Keratinocyte (primary cell): ENCODE results near the gene RWDD1. TPM values are rescaled to one million over a fixed set of nuclear protein-coding genes. Genes with fewer than 3 reads are reported as not detected.

Experiments used
- DNase-seq: peaks from one replicate; pipeline ENCODE4 v3.0.0-alpha.2; 2011; ENCODE audit warnings: low read depth, missing footprints, low spot score
- FAIRE-seq: peaks from 2 replicates; lab custom pipeline; 2011; peaks lifted over from hg19 to GRCh38; lab: Jason Lieb, UNC
- H2AFZ ChIP-seq: 2 replicates; pipeline ENCODE4 v1.6.0; 2012; ENCODE audit warnings: low read length, control low read depth, inconsistent platforms; ENCODE audit not compliant: control insufficient read depth
- H3K27ac ChIP-seq: 2 replicates; pipeline ENCODE4 v1.5.1; 2011; ENCODE audit warnings: low read length; ENCODE audit not compliant: control insufficient read depth, insufficient read depth
- H3K27me3 ChIP-seq: 3 replicates; pipeline ENCODE4 v1.6.0; 2011; ENCODE audit warnings: low read length; ENCODE audit not compliant: control insufficient read depth, insufficient read depth; ENCODE audit errors: extremely low read depth
- H3K36me3 ChIP-seq, 2 experiments: 2 replicates in 1 of 2; 3 replicates in 1 of 2; pipeline ENCODE4 v1.5.1; 2011; ENCODE audit warnings: low read length in 2 of 2, mild to moderate bottlenecking in 1 of 2; ENCODE audit not compliant: control insufficient read depth in 2 of 2, insufficient read depth in 2 of 2; ENCODE audit errors: extremely low read depth in 1 of 2
- H3K4me1 ChIP-seq: 3 replicates; pipeline ENCODE4 v1.5.1; 2011; ENCODE audit warnings: low read length; ENCODE audit not compliant: control insufficient read depth, insufficient read depth; ENCODE audit errors: extremely low read depth
- H3K4me2 ChIP-seq: 3 replicates; pipeline ENCODE4 v1.6.0; 2011; ENCODE audit warnings: low read depth, low read length; ENCODE audit not compliant: control insufficient read depth, insufficient read depth; ENCODE audit errors: extremely low read depth
- H3K4me3 ChIP-seq, 3 experiments: fragments of 200-600 bp in 1 of 3; sonication (generic) in 1 of 3; 2 replicates in 2 of 3; 3 replicates in 1 of 3; pipeline ENCODE4 v1.5.1; 2011 to 2016; ENCODE audit warnings: low read length in 3 of 3, mild to moderate bottlenecking in 3 of 3, control low read depth in 2 of 3, inconsistent platforms in 1 of 3, low read depth in 1 of 3, mixed read lengths in 1 of 3, mixed run types in 1 of 3, moderate library complexity in 1 of 3; ENCODE audit not compliant: control insufficient read depth in 2 of 3, insufficient read depth in 2 of 3; ENCODE audit errors: extremely low read depth in 1 of 3
- H3K79me2 ChIP-seq: 2 replicates; pipeline ENCODE4 v1.6.0; 2012; ENCODE audit warnings: low read length; ENCODE audit not compliant: control insufficient read depth, insufficient read depth
- H3K9ac ChIP-seq: 3 replicates; pipeline ENCODE4 v1.6.0; 2011; ENCODE audit warnings: low read length; ENCODE audit not compliant: control insufficient read depth, insufficient read depth; ENCODE audit errors: extremely low read depth
- H3K9me1 ChIP-seq: 3 replicates; pipeline ENCODE4 v1.6.0; 2011; ENCODE audit warnings: low read length; ENCODE audit not compliant: control insufficient read depth, insufficient read depth; ENCODE audit errors: extremely low read depth
- H3K9me3 ChIP-seq: 2 replicates; pipeline ENCODE4 v1.5.1; 2012; ENCODE audit warnings: low read depth, low read length; ENCODE audit not compliant: control insufficient read depth
- H4K20me1 ChIP-seq: 3 replicates; pipeline ENCODE4 v1.6.0; 2011; ENCODE audit warnings: low read length; ENCODE audit not compliant: control insufficient read depth, insufficient read depth; ENCODE audit errors: extremely low read depth
- CTCF ChIP-seq, 3 experiments: IDR thresholded peaks in 1 of 3; conservative IDR thresholded peaks in 1 of 3; optimal IDR thresholded peaks in 1 of 3; 2 replicates in 2 of 3; 3 replicates in 1 of 3; pipeline versions ENCODE3 to v1.5.1; 2011; ENCODE audit warnings: low read length in 3 of 3, mild to moderate bottlenecking in 3 of 3, moderate library complexity in 2 of 3, control low read depth in 1 of 3, inconsistent platforms in 1 of 3; ENCODE audit not compliant: insufficient read depth in 2 of 3; ENCODE audit errors: extremely low read depth in 1 of 3
- EZH2 ChIP-seq: IDR thresholded peaks from one replicate; pipeline ENCODE4 v1.6.1; 2012; ENCODE audit warnings: inconsistent platforms, mild to moderate bottlenecking, low read length, moderate library complexity
- dilution Hi-C: fragments of 300-500 bp; cut with MboI; formaldehyde crosslinking; loops from one replicate; pipeline ENCODE4 v1.7.0; 2020; ENCODE audit warnings: low sequenced_read_pairs; ENCODE audit not compliant: extremely low pct_ligation_motif_present
- polyA plus RNA-seq, 5 experiments: library from polyadenylated mRNA; depleted of rRNA in 3 of 5; stranded (reverse) in 3 of 5; stranded (forward) in 1 of 5; unstranded in 1 of 5; fragments of >200 nt; gene quantifications; 1 replicate in 1 of 5; 2 replicates in 3 of 5; 3 replicates in 1 of 5; pipeline versions ENCODE4 v1.2.1 to v1.2.3, GENCODE V29; 2011 to 2012; ENCODE audit warnings: missing spikeins in 2 of 5, low read depth in 1 of 5, low replicate concordance in 1 of 5

RWDD1 gene
- polyA plus RNA-seq, 1 donor (not counting 4 experiments of a cell fraction or from before 2014, with no cell fraction given), result 61.7 TPM

- peaks cover 5 to 9% of the 10 kb centered on the region in 2 experiments for H3K36me3 ChIP-seq
- H3K4me1 ChIP-seq, result no peaks in the 10 kb centered on the region
- no peak overlapping the region for H3K4me3 ChIP-seq
- H3K9me1 ChIP-seq, result no peaks in the 10 kb centered on the region
- no peaks in the 10 kb centered on the region for H3K27me3 ChIP-seq
- H3K9me3 ChIP-seq, result no peaks in the 10 kb centered on the region
- H4K20me1 ChIP-seq, result no peaks in the 10 kb centered on the region
- no peak overlapping the region for H3K9ac ChIP-seq
- FAIRE-seq (no peak), DNase-seq (no peak)
- H3K4me2 ChIP-seq, result no peak overlapping the region
- no peak overlapping the region for H3K27ac ChIP-seq
- dilution Hi-C loops, result no loop called here
- no peak overlapping the region for H2AFZ ChIP-seq
- H3K79me2 ChIP-seq, result peaks cover 54% of the 10 kb centered on the region
- TF ChIP-seq CTCF (optimal IDR thresholded peaks at IDR 0.05 in 1 of 3, IDR thresholded peaks at IDR 0.05 in 1 of 3, conservative IDR thresholded peaks at IDR 0.05 in 1 of 3; ENCODE audit: extremely low read depth in 1 of 3, insufficient read depth in 2 of 3, low read length in 3 of 3) (no peak), EZH2 (no peak)
These were observed 7.8 kb downstream of the RWDD1 start for GRCh38 chr6:116579143-116579542.

DNA sequence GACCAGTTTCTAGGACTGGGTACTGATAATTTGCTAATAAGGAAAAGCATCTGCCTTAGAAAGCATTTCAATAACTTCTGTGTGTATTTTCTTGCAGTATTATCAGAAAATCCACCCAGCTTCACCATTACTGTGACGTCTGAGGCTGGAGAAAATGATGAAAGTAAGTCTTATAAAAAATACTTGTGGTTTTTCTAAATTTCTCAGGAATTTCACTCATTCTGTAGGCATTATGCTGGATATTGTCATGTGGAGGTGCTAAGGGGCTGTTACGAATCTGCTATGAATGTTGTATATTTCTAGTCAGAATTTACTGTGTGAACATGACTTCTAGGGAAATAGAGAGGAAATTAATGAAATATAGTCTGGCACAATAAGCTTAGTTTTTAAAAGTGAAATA is 8.9 kb downstream of the RWDD1 start:
- no peak overlapping the region for H3K4me3 ChIP-seq
- FAIRE-seq (no peak), DNase-seq (no peak)
- H2AFZ ChIP-seq, result no peak overlapping the region
- no peaks in the 10 kb centered on the region for H3K9me1 ChIP-seq
- H4K20me1 ChIP-seq, result no peaks in the 10 kb centered on the region
- H3K79me2 ChIP-seq, result peaks cover 44% of the 10 kb centered on the region
- H3K27ac ChIP-seq, result no peak overlapping the region
- no peak overlapping the region for H3K9ac ChIP-seq
- no peak for TF ChIP-seq CTCF (optimal IDR thresholded peaks at IDR 0.05 in 1 of 3, IDR thresholded peaks at IDR 0.05 in 1 of 3, conservative IDR thresholded peaks at IDR 0.05 in 1 of 3; ENCODE audit: extremely low read depth in 1 of 3, insufficient read depth in 2 of 3, low read length in 3 of 3)
- TF ChIP-seq EZH2, result no peak
- peaks cover 4 to 17% of the 10 kb centered on the region in 2 experiments for H3K36me3 ChIP-seq
- no peaks in the 10 kb centered on the region for H3K27me3 ChIP-seq
- no peak overlapping the region for H3K4me2 ChIP-seq
- H3K4me1 ChIP-seq, result no peaks in the 10 kb centered on the region
- H3K9me3 ChIP-seq, result no peaks in the 10 kb centered on the region
- dilution Hi-C loops, result no loop called here
